Naive thymus-derived CD4-positive, alpha-beta T cell (primary cell): ENCODE measurements around the gene HIF1AN. TPM values are rescaled to one million over a fixed set of nuclear protein-coding genes. Genes with fewer than 3 reads are reported as not detected.
A peak's percentile ranks its signal among the peaks of the same experiment; 100 is the strongest.

Experiments used
- ATAC-seq: fragments of 150-1000 bp; cut with Tn5 transposase; 2 replicates; pipeline ENCODE4 v1.10.0; 2021; ENCODE audit warnings: mild to moderate bottlenecking, moderate library complexity
- CTCF ChIA-PET: fragments of 350-600 bp; sonication (Branson Sonifier 250); formaldehyde crosslinking; loops from one replicate; lab custom pipeline; 2021; ENCODE audit warnings: antibody characterized with exemption; lab: Charles Lee
- POLR2A ChIA-PET: fragments of 350-600 bp; sonication (Branson Sonifier 250); formaldehyde crosslinking; loops from one replicate; lab custom pipeline; 2021; ENCODE audit warnings: antibody characterized with exemption, inconsistent platforms; lab: Charles Lee
- DNase-seq, 9 donors: peaks; one replicate each; pipeline versions ENCODE4 v3.0.0 to v3.0.0-alpha.2; 2020 to 2022; ENCODE audit warnings: mixed read lengths in 1 of 9
- H3K27ac ChIP-seq: one replicate; pipeline ENCODE4 v1.7.0; 2013; ENCODE audit warnings: mild to moderate bottlenecking, low read depth, low read length, moderate library complexity
- H3K27me3 ChIP-seq, 2 donors: one replicate each; pipeline ENCODE4 v1.7.0; 2013; ENCODE audit warnings: low read length in 2 of 2, mild to moderate bottlenecking in 2 of 2, moderate library complexity in 2 of 2; ENCODE audit not compliant: control insufficient read depth in 2 of 2, insufficient read depth in 2 of 2
- H3K36me3 ChIP-seq, 3 experiments: 1 replicate in 2 of 3; 2 replicates in 1 of 3; pipeline ENCODE4 v1.7.0; 2013; ENCODE audit warnings: low read length in 3 of 3, mild to moderate bottlenecking in 3 of 3, moderate library complexity in 1 of 3; ENCODE audit not compliant: insufficient read depth in 3 of 3, control insufficient read depth in 2 of 3
- H3K4me1 ChIP-seq, 2 donors: one replicate each; pipeline ENCODE4 v1.7.0; 2013; ENCODE audit warnings: low read length in 2 of 2, mild to moderate bottlenecking in 2 of 2, moderate library complexity in 1 of 2; ENCODE audit not compliant: control insufficient read depth in 2 of 2, insufficient read depth in 2 of 2
- H3K4me3 ChIP-seq: 2 replicates; pipeline ENCODE4 v1.7.0; 2013; ENCODE audit warnings: mild to moderate bottlenecking, low read length
- H3K9me3 ChIP-seq, 3 experiments: 1 replicate in 2 of 3; 2 replicates in 1 of 3; pipeline ENCODE4 v1.7.0; 2013; ENCODE audit warnings: low read length in 3 of 3; ENCODE audit not compliant: control insufficient read depth in 2 of 3
- H3K27ac Mint-ChIP-seq, 9 donors: one replicate each; pipeline ENCODE4 v1.8.0; 2020 to 2022; ENCODE audit warnings: mixed read lengths in 9 of 9, mild to moderate bottlenecking in 8 of 9, moderate library complexity in 5 of 9, inconsistent platforms in 2 of 9
- H3K27me3 Mint-ChIP-seq, 5 donors: one replicate each; pipeline ENCODE4 v1.8.0; 2021 to 2022; ENCODE audit warnings: mixed read lengths in 5 of 5, mild to moderate bottlenecking in 1 of 5
- H3K36me3 Mint-ChIP-seq, 5 donors: one replicate each; pipeline ENCODE4 v1.8.0; 2020 to 2022; ENCODE audit warnings: mixed read lengths in 5 of 5, mild to moderate bottlenecking in 3 of 5, inconsistent platforms in 1 of 5
- H3K4me1 Mint-ChIP-seq, 7 donors: one replicate each; pipeline ENCODE4 v1.8.0; 2020 to 2022; ENCODE audit warnings: mixed read lengths in 7 of 7, mild to moderate bottlenecking in 3 of 7, inconsistent platforms in 1 of 7
- H3K4me3 Mint-ChIP-seq, 10 donors: one replicate each; pipeline ENCODE4 v1.8.0; 2020 to 2022; ENCODE audit warnings: mild to moderate bottlenecking in 10 of 10, mixed read lengths in 10 of 10, moderate library complexity in 6 of 10, inconsistent platforms in 2 of 10
- H3K9me3 Mint-ChIP-seq, 11 donors: one replicate each; pipeline ENCODE4 v1.8.0; 2020 to 2022; ENCODE audit warnings: mixed read lengths in 11 of 11, mild to moderate bottlenecking in 4 of 11, inconsistent platforms in 1 of 11, moderate library complexity in 1 of 11
- intact Hi-C, 2 donors: fragments of 100-400 bp; cut with micrococcal nuclease; formaldehyde crosslinking; loops; one replicate each; pipeline ENCODE4 v1.15.1; 2023
- polyA plus RNA-seq, 2 donors: library from polyadenylated mRNA; unstranded; fragments of 300-500 nt; fragmentation: Illumina TruSeq; gene quantifications; one replicate each; pipeline ENCODE4 v1.2.3, GENCODE V29; 2021
- total RNA-seq, 6 experiments: library from RNA in 5 of 6; stranded (reverse) in 5 of 6; gene quantifications; 1 replicate in 5 of 6; 2 replicates in 1 of 6; pipeline ENCODE4 v1.2.3 and lab custom pipeline; 2021 to 2026

The HIF1AN gene
- total and polyA plus RNA-seq, 7 experiments from 2014 or later: 24.0 to 74.9 (median 45.5) TPM

DNA sequence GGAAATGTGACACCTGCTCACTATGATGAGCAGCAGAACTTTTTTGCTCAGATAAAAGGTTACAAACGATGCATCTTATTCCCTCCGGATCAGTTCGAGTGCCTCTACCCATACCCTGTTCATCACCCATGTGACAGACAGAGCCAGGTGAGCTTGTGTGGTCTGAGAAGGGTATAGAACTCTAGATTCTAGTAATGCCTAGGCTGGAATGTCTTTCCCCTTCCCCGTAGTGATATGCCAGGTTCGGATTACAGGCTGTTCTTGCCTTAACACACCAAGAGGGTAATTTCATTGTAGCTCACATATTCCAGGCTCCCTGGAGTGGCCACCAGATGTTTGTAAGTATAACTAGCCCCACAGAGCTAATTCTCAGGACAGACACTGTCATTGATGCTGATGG is 9.2 kb downstream of the HIF1AN start:
- ChIA-PET POLR2A (interaction anchor here (0.6 to 0.7 kb wide), 2 partner anchors 9 to 20 kb away, joined by 3 to 4 read pairs; partner anchors contain the start of gene HIF1AN), CTCF (interaction anchor here (1.3 kb wide), 1 partner anchor 16 kb away, joined by 3 read pairs; no protein-coding TSS in a partner anchor)
- H3K4me1 ChIP-seq: no peaks in the 10 kb centered on the region
- no peak overlapping the region for H3K27ac ChIP-seq
- ATAC-seq (no peak), DNase-seq (no peak)
- Mint-ChIP-seq H3K36me3 (peaks cover 26 to 81% (median 32%) of the 10 kb centered on the region in 5 donors), H3K4me1 (peaks cover 5 to 17% (median 10%) of the 10 kb centered on the region in 7 donors), H3K4me3 (no peak overlapping the region), H3K27ac (no peak overlapping the region), H3K27me3 (no peaks in the 10 kb centered on the region), H3K9me3 (no peaks in the 10 kb centered on the region)
- H3K27me3 ChIP-seq: no peaks in the 10 kb centered on the region
- intact Hi-C loops: no loop called here
- no peaks in the 10 kb centered on the region for H3K9me3 ChIP-seq
- no peak overlapping the region for H3K4me3 ChIP-seq
- peaks cover 6 to 93% (median 32%) of the 10 kb centered on the region in 3 experiments for H3K36me3 ChIP-seq

DNA sequence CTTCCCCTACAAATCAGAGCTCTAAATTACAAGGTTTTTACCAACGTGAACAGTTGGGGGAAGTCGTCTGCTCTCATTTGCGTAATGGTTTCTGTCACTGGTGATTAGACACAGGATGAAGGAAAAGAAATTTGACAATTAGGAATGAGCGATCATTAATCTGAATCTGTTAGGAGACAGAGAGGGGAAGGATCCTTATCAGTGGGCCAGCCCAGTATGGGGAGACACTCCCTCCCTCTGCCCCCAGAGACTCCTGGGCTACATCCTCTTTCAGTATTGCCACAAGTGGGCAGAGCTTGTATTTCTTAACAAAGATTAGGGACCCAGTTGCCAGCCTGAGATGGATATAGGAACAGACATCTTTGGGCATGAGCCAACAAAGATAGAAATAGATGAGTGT is 15.5 kb downstream of the HIF1AN start:
- H3K36me3 Mint-ChIP-seq: peaks cover 18 to 52% (median 31%) of the 10 kb centered on the region in 5 donors
- CTCF ChIA-PET: interaction anchor here (1.2 kb wide), 1 partner anchor 14 kb away, joined by 3 read pairs; no protein-coding TSS in a partner anchor
- peak overlapping the region in 1 of 9 donors; percentile 39 for H3K27ac Mint-ChIP-seq
- H3K36me3 ChIP-seq: peaks cover 0 to 61% (median 12%) of the 10 kb centered on the region in 3 experiments
- H3K27me3 ChIP-seq: no peaks in the 10 kb centered on the region
- no peaks in the 10 kb centered on the region for H3K4me1 ChIP-seq
- peak; percentile 45 for ATAC-seq
- intact Hi-C loops: no loop called here
- no peak overlapping the region for H3K4me3 Mint-ChIP-seq
- no peak overlapping the region for H3K4me3 ChIP-seq
- no peak overlapping the region for H3K27ac ChIP-seq
- peaks cover 0 to 12% (median 0%) of the 10 kb centered on the region in 7 donors for H3K4me1 Mint-ChIP-seq
- no peaks in the 10 kb centered on the region for H3K27me3 Mint-ChIP-seq
- POLR2A ChIA-PET: no interaction called here
- DNase-seq: no peak
- no peaks in the 10 kb centered on the region for H3K9me3 Mint-ChIP-seq
- H3K9me3 ChIP-seq: no peaks in the 10 kb centered on the region

DNA sequence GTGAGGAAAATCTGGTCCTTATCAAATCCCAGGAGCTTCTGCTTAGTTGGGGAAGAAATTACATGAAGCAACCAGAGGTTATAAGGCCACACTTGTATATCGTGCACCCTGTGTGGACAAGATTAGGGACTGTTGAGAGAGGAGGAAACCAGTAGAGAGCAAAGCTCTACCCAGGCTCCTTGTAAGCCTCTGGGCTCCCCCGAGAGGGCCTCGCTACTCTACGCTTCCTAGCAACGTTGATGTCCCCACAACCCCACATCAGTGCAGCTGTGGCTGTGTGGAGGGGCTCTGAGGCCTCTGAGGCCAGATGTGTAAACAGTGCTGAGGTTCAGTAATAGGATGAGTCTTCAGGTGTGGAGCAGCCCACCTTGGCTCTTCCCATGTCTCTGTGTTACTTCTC is 16.0 kb downstream of the HIF1AN start:
- no peaks in the 10 kb centered on the region for H3K4me1 ChIP-seq
- H3K27me3 Mint-ChIP-seq: no peaks in the 10 kb centered on the region
- H3K4me1 Mint-ChIP-seq: peaks cover 0 to 12% (median 0%) of the 10 kb centered on the region in 7 donors
- no peaks in the 10 kb centered on the region for H3K9me3 Mint-ChIP-seq
- no peak overlapping the region for H3K4me3 Mint-ChIP-seq
- peaks cover 16 to 48% (median 27%) of the 10 kb centered on the region in 5 donors for H3K36me3 Mint-ChIP-seq
- H3K27me3 ChIP-seq: no peaks in the 10 kb centered on the region
- DNase-seq (no peak), ATAC-seq (no peak)
- intact Hi-C loops: no loop called here
- H3K36me3 ChIP-seq: peaks cover 0 to 58% (median 12%) of the 10 kb centered on the region in 3 experiments
- H3K4me3 ChIP-seq: no peak overlapping the region
- H3K9me3 ChIP-seq: no peaks in the 10 kb centered on the region
- peak overlapping the region in 1 of 9 donors; percentile 49 for H3K27ac Mint-ChIP-seq
- ChIA-PET CTCF (interaction anchor here (1.2 to 1.3 kb wide), 2 partner anchors 10 to 15 kb away, joined by 3 read pairs; no protein-coding TSS in a partner anchor), POLR2A (no interaction called here)
- H3K27ac ChIP-seq: no peak overlapping the region

DNA sequence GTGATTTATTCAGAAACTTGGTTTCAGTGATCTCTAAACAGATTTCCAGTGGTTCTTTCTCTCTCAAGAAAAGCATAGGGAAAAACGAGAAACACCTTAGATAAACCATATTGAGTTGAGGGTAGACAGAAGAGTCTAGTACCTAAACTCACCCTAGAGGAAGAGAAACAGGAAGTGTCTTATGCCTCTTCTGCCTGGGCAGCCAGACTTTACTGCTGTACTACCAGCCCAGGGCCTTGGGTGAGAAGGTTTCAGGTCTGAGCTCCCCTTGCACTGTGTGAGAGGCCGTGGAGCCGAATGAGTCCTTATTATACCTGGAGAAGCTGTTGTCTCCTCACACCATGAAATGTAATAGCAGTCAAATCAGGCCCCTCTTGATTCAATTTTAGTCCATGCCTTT is 18.2 kb downstream of the HIF1AN start:
- DNase-seq (no peak), ATAC-seq (no peak)
- Mint-ChIP-seq H3K27me3 (no peaks in the 10 kb centered on the region), H3K27ac (peak overlapping the region in 1 of 9 donors; percentile 59), H3K4me3 (no peak overlapping the region), H3K36me3 (peaks cover 9 to 28% (median 18%) of the 10 kb centered on the region in 5 donors), H3K9me3 (no peaks in the 10 kb centered on the region), H3K4me1 (peaks cover 0 to 12% (median 0%) of the 10 kb centered on the region in 7 donors)
- no peak overlapping the region for H3K27ac ChIP-seq
- no peaks in the 10 kb centered on the region for H3K9me3 ChIP-seq
- CTCF ChIA-PET: no interaction called here
- POLR2A ChIA-PET: no interaction called here
- H3K36me3 ChIP-seq: peaks cover 0 to 36% (median 0%) of the 10 kb centered on the region in 3 experiments
- intact Hi-C loops: no loop called here
- H3K4me1 ChIP-seq: no peaks in the 10 kb centered on the region
- no peak overlapping the region for H3K4me3 ChIP-seq
- no peaks in the 10 kb centered on the region for H3K27me3 ChIP-seq

DNA sequence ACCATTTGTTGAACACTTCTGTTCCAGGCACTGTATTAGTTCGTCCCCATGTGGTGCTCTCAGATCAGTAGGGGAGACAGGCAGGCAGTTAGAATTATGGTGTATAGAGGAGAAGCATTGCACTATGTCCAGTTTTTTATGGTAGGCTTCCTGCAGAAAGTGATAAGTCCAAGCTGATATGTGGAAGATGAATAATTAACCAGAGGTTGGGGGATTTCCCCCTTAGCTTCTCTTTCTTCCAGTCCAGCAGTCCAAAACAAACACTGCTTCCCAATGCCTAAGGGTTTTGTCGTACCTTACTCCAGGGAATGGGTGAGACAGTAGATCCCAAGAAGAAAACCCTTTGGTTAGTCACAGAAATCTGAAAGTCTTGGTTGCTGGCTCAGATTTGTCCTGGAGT is 19.2 kb downstream of the HIF1AN start:
- DNase-seq: no peak
- H3K4me3 Mint-ChIP-seq: no peak overlapping the region
- H3K36me3 Mint-ChIP-seq: peaks cover 9 to 19% (median 14%) of the 10 kb centered on the region in 5 donors
- ChIA-PET POLR2A (no interaction called here), CTCF (no interaction called here)
- intact Hi-C loops: no loop called here
- no peak overlapping the region for H3K27ac ChIP-seq
- peaks cover 0 to 9% (median 0%) of the 10 kb centered on the region in 7 donors for H3K4me1 Mint-ChIP-seq
- H3K36me3 ChIP-seq: peaks cover 0 to 27% (median 0%) of the 10 kb centered on the region in 3 experiments
- ATAC-seq: no peak
- H3K27me3 ChIP-seq: no peaks in the 10 kb centered on the region
- no peaks in the 10 kb centered on the region for H3K9me3 ChIP-seq
- H3K4me3 ChIP-seq: no peak overlapping the region
- no peaks in the 10 kb centered on the region for H3K27me3 Mint-ChIP-seq
- H3K9me3 Mint-ChIP-seq: no peaks in the 10 kb centered on the region
- H3K27ac Mint-ChIP-seq: no peak overlapping the region
- H3K4me1 ChIP-seq: no peaks in the 10 kb centered on the region

DNA sequence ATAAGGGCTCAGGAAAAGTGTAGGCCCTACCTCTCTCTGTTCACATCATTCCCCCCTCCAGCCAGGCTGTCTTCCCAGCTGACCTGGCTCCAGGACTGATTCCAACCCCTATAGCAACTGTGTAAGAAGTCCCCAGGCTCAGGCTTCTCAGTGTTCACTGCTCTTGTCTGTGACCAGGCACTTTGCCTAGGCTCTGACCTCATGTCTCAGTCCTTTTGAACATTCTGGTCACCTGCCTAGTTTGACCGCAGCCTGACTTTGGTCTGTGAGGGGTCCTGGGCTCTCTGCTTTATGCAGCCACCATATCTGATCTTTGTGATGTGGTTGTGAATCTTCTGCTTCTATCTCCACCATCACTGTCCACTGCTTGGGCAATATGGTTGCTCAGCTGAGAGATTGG is 24.5 kb downstream of the HIF1AN start:
- no peak for ATAC-seq
- CTCF ChIA-PET: interaction anchor here (1.1 to 1.5 kb wide), 3 partner anchors 16 to 307 kb away, joined by 3 to 7 read pairs (median 3); no protein-coding TSS in a partner anchor
- Histone ChIP-seq H3K36me3 (peaks cover 0 to 12% (median 0%) of the 10 kb centered on the region in 3 experiments), H3K4me1 (peaks cover 5 to 7% of the 10 kb centered on the region in 2 donors), H3K27me3 (no peaks in the 10 kb centered on the region), H3K9me3 (no peaks in the 10 kb centered on the region), H3K27ac (no peak overlapping the region), H3K4me3 (no peak overlapping the region)
- H3K27ac Mint-ChIP-seq: no peak overlapping the region
- no peak for DNase-seq
- H3K9me3 Mint-ChIP-seq: no peaks in the 10 kb centered on the region
- H3K36me3 Mint-ChIP-seq: peaks cover 3 to 16% (median 11%) of the 10 kb centered on the region in 5 donors
- H3K4me3 Mint-ChIP-seq: peak overlapping the region in 3 of 10 donors; percentile 5 to 69 (median 48)
- POLR2A ChIA-PET: no interaction called here
- intact Hi-C loops: loop anchor here (2.0 to 10.0 kb wide), 6 partner anchors 115 to 507 kb away; partner anchors contain the start of gene LZTS2 (in 1 of the 2)
- peaks cover 0 to 28% (median 16%) of the 10 kb centered on the region in 7 donors for H3K4me1 Mint-ChIP-seq
- peaks cover 17 to 30% (median 22%) of the 10 kb centered on the region in 5 donors for H3K27me3 Mint-ChIP-seq
